ENCODE measurements around the gene CLTCL1.

DNA sequence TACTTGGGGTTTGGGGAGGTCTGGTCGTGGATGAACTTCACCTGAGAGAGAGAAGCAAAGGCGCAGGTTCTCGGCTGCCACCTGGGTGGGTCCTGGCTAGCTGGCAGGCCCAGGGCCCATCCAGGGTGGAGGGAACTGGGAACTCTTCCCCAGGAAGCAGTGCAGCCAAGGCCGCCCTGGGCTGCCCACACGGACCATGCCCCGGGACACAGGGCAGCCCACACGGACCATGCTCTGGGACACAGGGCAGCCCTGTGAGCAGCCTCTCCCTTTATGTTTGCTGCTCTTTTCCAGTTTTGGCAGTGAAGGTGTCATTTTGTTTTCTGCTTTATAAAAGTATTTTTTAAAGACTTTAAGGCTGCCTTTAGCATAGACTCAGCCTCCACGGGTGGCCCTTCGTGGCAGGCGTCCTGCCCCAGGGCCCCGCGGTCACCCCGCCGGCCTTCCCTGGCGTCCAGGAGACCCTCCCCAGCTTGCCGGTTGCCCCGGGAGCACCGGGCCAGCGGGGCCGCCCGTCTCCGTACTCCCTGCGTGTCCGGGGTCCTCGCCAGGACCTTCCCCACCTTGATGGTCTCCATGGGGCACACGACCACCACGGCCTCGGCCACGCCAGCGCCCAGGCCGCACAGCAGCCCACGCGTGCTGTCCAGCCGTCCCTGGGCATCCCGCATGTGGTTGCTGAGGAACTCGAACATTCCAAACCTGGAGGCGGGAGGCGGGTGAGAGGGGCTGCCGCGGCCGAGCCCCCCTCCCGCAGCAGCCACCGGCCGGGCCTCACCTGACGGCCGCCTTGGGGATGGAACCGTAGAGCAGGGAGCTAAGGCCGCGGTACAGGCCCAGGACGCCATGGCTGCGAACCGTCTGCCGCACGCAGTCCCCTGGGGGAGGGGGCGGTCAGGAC is 114.1 kb downstream of the CLTCL1 start:
- TF ChIP-seq GATA3 (IDR thresholded peaks at IDR 0.05; ENCODE audit: low read depth, low read length) (no peak), GATA2 (IDR thresholded peaks at IDR 0.05; ENCODE audit: low read depth, low read length) (no peak)

Measured in SH-SY5Y (cell line).